ENCODE measurements around the gene GRIK1.

DNA sequence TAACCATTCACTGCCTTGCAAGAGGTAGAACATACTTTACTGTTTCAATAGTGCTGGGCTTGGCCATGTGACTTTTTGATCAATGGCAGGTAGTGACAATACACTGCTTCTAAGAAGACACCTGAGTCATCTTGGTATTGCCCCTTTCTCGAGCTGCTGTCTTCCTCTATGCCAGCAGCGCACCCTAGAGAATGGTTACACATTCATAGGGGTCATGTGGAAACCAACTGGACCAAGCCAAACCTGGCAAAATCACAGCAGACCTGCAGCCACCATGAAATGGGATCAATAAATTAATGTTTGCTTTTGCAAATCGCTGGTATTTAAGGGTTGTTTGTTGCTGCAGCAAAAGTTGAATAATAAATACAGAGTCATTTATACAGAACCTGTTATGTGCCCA is 122.3 kb downstream of the GRIK1 start:
- TF ChIP-seq POLR2AphosphoS5 (IDR thresholded peaks at IDR 0.05; ENCODE audit: insufficient read depth in 1 of 2, low read depth in 1 of 2): no peak
- no peak for TF ChIP-seq POLR2A (IDR thresholded peaks at IDR 0.05)
- TF ChIP-seq, protein P1, sequence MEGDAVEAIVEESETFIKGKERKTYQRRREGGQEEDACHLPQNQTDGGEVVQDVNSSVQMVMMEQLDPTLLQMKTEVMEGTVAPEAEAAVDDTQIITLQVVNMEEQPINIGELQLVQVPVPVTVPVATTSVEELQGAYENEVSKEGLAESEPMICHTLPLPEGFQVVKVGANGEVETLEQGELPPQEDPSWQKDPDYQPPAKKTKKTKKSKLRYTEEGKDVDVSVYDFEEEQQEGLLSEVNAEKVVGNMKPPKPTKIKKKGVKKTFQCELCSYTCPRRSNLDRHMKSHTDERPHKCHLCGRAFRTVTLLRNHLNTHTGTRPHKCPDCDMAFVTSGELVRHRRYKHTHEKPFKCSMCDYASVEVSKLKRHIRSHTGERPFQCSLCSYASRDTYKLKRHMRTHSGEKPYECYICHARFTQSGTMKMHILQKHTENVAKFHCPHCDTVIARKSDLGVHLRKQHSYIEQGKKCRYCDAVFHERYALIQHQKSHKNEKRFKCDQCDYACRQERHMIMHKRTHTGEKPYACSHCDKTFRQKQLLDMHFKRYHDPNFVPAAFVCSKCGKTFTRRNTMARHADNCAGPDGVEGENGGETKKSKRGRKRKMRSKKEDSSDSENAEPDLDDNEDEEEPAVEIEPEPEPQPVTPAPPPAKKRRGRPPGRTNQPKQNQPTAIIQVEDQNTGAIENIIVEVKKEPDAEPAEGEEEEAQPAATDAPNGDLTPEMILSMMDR (IDR thresholded peaks at IDR 0.05): no peak

All from vagina (tissue), 2 donors.